PFSK-1 (cell line): Measurements from ENCODE around the gene UVRAG.

Experiments
- POLR2AphosphoS5 ChIP-seq: IDR thresholded peaks from 2 replicates; pipeline ENCODE4 v1.6.1; 2012; ENCODE audit warnings: low read depth, mild to moderate bottlenecking, control low read depth, low read length, moderate library complexity
- TAF1 ChIP-seq: IDR thresholded peaks from 2 replicates; pipeline ENCODE4 v1.6.1; 2012; ENCODE audit warnings: low read length, control low read depth, borderline replicate concordance; ENCODE audit not compliant: insufficient read depth

DNA sequence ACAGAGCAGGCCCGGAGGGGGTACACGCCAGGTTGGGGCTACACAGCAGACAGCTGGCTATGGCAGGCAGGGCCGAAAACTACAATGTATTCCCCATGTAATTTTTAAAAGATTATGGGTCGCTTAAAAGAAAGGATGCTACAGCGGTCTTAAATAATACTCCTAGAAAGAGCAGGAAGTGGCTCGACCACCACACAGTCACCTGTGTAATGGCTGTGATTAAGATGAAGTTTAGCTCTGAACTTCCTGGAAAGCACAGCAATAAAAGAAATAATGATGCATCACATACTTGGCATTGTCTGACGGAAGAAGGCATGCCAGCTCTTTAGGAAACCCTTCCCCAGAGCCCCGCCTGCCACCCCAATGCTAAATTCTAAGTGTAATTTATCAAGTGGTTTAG, 358.7 kb downstream of the UVRAG start:
- no peak for TF ChIP-seq POLR2AphosphoS5
- no peak for TF ChIP-seq TAF1
